Astrocyte (in vitro differentiated cells and primary cell): ENCODE results near the gene MRTFA. TPM values are rescaled to one million over a fixed set of nuclear protein-coding genes. Genes with fewer than 3 reads are reported as not detected.

Experiments used
- DNase-seq: peaks from one replicate; pipeline ENCODE4 v3.0.0-alpha.2; 2010; ENCODE audit warnings: low read depth
- FAIRE-seq: peaks from 2 replicates; lab custom pipeline; 2011; peaks lifted over from hg19 to GRCh38; lab: Jason Lieb, UNC
- H2AFZ ChIP-seq: 2 replicates; pipeline ENCODE4 v1.6.0; 2012; ENCODE audit warnings: low read depth, low read length, inconsistent platforms
- H3K27ac ChIP-seq: 2 replicates; pipeline ENCODE4 v1.5.1; 2011; ENCODE audit warnings: low read depth, low read length, inconsistent platforms
- H3K27me3 ChIP-seq: 2 replicates; pipeline ENCODE4 v1.6.0; 2011; ENCODE audit warnings: low read length, inconsistent platforms; ENCODE audit not compliant: insufficient read depth
- H3K36me3 ChIP-seq: 2 replicates; pipeline ENCODE4 v1.5.1; 2011; ENCODE audit warnings: low read length, inconsistent platforms; ENCODE audit not compliant: insufficient read depth
- H3K4me1 ChIP-seq: 2 replicates; pipeline ENCODE4 v1.5.1; 2011; ENCODE audit warnings: low read length, inconsistent platforms; ENCODE audit not compliant: insufficient read depth
- H3K4me2 ChIP-seq: 2 replicates; pipeline ENCODE4 v1.6.0; 2012; ENCODE audit warnings: low read length, inconsistent platforms
- H3K4me3 ChIP-seq: 2 replicates; pipeline ENCODE4 v1.5.1; 2011; ENCODE audit warnings: low read depth, mild to moderate bottlenecking, low read length, inconsistent platforms; ENCODE audit not compliant: insufficient read depth
- H3K79me2 ChIP-seq: 2 replicates; pipeline ENCODE4 v1.6.0; 2012; ENCODE audit warnings: mild to moderate bottlenecking, low read length, inconsistent platforms; ENCODE audit not compliant: insufficient read depth
- H3K9ac ChIP-seq: 2 replicates; pipeline ENCODE4 v1.6.0; 2012; ENCODE audit warnings: mild to moderate bottlenecking, low read length, inconsistent platforms
- H3K9me3 ChIP-seq: 2 replicates; pipeline ENCODE4 v1.5.1; 2012; ENCODE audit warnings: low read depth, mild to moderate bottlenecking, low read length, inconsistent platforms; ENCODE audit not compliant: insufficient read depth
- H4K20me1 ChIP-seq: 2 replicates; pipeline ENCODE4 v1.6.0; 2012; ENCODE audit warnings: low read length, inconsistent platforms; ENCODE audit not compliant: insufficient read depth
- H3K27ac Mint-ChIP-seq: one replicate; pipeline ENCODE4 v1.8.0; 2021; ENCODE audit warnings: mild to moderate bottlenecking, mixed read lengths; ENCODE audit not compliant: unreplicated experiment
- H3K27me3 Mint-ChIP-seq: one replicate; pipeline ENCODE4 v1.8.0; 2021; ENCODE audit warnings: low read depth, mixed read lengths; ENCODE audit not compliant: unreplicated experiment
- H3K36me3 Mint-ChIP-seq: one replicate; pipeline ENCODE4 v1.8.0; 2021; ENCODE audit warnings: low read depth, mixed read lengths; ENCODE audit not compliant: unreplicated experiment
- H3K4me1 Mint-ChIP-seq: one replicate; pipeline ENCODE4 v1.8.0; 2021; ENCODE audit warnings: low read depth, mixed read lengths; ENCODE audit not compliant: unreplicated experiment
- H3K4me3 Mint-ChIP-seq: one replicate; pipeline ENCODE4 v1.8.0; 2021; ENCODE audit warnings: mild to moderate bottlenecking, moderate library complexity, mixed read lengths; ENCODE audit not compliant: unreplicated experiment
- H3K9me3 Mint-ChIP-seq: one replicate; pipeline ENCODE4 v1.8.0; 2021; ENCODE audit warnings: mild to moderate bottlenecking, mixed read lengths; ENCODE audit not compliant: unreplicated experiment
- EZH2 ChIP-seq: IDR thresholded peaks from 2 replicates; pipeline ENCODE4 v1.6.1; 2012; ENCODE audit warnings: mild to moderate bottlenecking, low read length, inconsistent platforms; ENCODE audit not compliant: insufficient read depth
- total RNA-seq: library from RNA; stranded (reverse); gene quantifications from 2 replicates; pipeline ENCODE4 v1.2.1, GENCODE V29; 2021
- TF ChIP-seq, protein P1 (sequence below): IDR thresholded peaks from 2 replicates; pipeline ENCODE4 v1.5.1; 2011; ENCODE audit warnings: low read depth, mild to moderate bottlenecking, inconsistent platforms, low read length, moderate library complexity; ENCODE audit not compliant: insufficient read depth

MRTFA gene
- total RNA-seq, 1 donor from 2014 or later: 74.3 TPM

DNA sequence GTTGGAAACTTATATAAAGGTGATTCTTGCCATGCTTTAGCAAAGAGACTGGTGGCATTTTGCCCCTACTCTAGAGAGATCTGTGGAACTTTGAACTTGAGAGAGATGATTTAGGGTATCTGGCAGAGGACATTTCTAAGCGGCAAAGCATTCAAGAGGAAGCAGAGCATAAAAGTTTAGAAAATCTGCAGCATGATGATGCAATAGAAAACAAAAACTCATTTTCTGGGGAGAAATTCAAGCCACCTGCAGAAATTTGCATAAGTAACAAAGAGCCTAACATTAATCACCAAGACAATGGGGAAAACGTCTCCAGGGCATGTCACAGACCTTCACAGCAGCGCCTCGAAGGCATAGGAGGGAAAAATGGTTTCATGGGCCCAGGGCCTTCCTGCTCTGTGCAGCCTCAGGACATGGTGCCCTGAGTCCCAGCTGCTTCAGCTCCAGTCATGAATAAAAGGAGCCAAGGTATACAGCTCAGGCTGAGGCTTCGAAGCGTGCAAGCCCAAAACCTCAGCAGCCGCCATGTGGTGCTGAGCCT, 83.4 kb downstream of the MRTFA start:
- no peak for FAIRE-seq
- Mint-ChIP-seq H3K27me3 (no peaks in the 10 kb centered on the region), H3K4me3 (no peak overlapping the region), H3K36me3 (peaks cover 19% of the 10 kb centered on the region), H3K27ac (no peak overlapping the region), H3K4me1 (peaks cover 11% of the 10 kb centered on the region), H3K9me3 (peaks cover 4% of the 10 kb centered on the region)
- Histone ChIP-seq H3K79me2 (peaks cover 75% of the 10 kb centered on the region), H3K4me2 (no peak overlapping the region), H3K4me1 (no peaks in the 10 kb centered on the region), H3K9ac (no peak overlapping the region), H3K27ac (no peak overlapping the region), H3K27me3 (no peaks in the 10 kb centered on the region), H4K20me1 (peaks cover 53% of the 10 kb centered on the region), H3K36me3 (peaks cover 5% of the 10 kb centered on the region), H3K4me3 (no peak overlapping the region), H3K9me3 (no peaks in the 10 kb centered on the region), H2AFZ (no peak overlapping the region)
- no peak for TF ChIP-seq EZH2
- TF ChIP-seq, protein P1, sequence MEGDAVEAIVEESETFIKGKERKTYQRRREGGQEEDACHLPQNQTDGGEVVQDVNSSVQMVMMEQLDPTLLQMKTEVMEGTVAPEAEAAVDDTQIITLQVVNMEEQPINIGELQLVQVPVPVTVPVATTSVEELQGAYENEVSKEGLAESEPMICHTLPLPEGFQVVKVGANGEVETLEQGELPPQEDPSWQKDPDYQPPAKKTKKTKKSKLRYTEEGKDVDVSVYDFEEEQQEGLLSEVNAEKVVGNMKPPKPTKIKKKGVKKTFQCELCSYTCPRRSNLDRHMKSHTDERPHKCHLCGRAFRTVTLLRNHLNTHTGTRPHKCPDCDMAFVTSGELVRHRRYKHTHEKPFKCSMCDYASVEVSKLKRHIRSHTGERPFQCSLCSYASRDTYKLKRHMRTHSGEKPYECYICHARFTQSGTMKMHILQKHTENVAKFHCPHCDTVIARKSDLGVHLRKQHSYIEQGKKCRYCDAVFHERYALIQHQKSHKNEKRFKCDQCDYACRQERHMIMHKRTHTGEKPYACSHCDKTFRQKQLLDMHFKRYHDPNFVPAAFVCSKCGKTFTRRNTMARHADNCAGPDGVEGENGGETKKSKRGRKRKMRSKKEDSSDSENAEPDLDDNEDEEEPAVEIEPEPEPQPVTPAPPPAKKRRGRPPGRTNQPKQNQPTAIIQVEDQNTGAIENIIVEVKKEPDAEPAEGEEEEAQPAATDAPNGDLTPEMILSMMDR: no peak
- no peak for DNase-seq

DNA sequence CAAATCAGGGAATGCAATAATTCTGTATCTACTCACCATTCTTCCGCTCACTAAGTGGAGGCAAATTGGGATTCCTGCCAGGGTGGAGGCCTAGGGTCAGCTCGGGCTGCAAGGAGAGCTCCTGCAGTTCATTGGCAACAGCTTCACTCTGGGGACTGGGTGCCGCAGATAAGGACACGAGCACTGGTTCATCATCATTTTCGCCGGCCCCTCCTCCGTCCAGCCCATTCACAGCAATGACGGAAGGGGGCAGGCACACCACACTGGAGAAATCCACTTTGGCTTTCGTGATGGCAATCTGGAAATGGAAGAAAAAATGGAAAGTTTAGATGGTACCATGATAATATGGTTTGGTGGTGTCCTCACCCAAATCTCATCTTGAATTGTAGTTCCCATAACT, 84.4 kb downstream of the MRTFA start:
- Mint-ChIP-seq H3K27me3 (no peaks in the 10 kb centered on the region), H3K36me3 (peaks cover 27% of the 10 kb centered on the region)
- FAIRE-seq: no peak

DNA sequence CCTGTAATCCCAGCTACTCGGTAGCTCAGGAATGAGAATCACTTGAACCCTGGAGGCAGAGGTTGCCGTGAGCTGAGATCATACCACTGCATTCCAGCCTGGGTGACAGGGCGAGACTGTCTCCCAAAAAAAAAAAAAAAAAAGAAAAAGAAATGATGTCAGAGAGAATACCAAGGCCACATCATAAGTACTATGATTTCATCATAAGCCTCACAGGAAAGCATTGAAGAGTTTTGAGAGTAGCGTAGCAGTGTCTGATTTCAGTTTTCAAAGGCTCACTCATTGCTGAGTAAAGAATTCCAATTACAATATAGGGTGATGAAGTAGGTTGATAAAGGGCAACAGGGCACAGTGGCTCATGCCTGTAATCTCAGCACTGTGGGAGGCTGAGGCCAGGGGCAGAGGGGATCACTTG, 88.8 kb downstream of the MRTFA start:
- DNase-seq (no peak), FAIRE-seq (no peak)
- no peak overlapping the region for H3K9ac ChIP-seq
- no peak for TF ChIP-seq EZH2
- TF ChIP-seq, protein P1: no peak
- H3K4me1 ChIP-seq: no peaks in the 10 kb centered on the region
- H4K20me1 ChIP-seq: peaks cover 43% of the 10 kb centered on the region
- peaks cover 26% of the 10 kb centered on the region for H3K36me3 Mint-ChIP-seq
- H3K4me1 Mint-ChIP-seq: peaks cover 7% of the 10 kb centered on the region
- no peaks in the 10 kb centered on the region for H3K9me3 ChIP-seq
- H3K9me3 Mint-ChIP-seq: peaks cover 4% of the 10 kb centered on the region
- peaks cover 70% of the 10 kb centered on the region for H3K79me2 ChIP-seq
- H3K27me3 ChIP-seq: no peaks in the 10 kb centered on the region
- H3K27me3 Mint-ChIP-seq: no peaks in the 10 kb centered on the region
- no peak overlapping the region for H2AFZ ChIP-seq
- H3K4me2 ChIP-seq: no peak overlapping the region
- H3K27ac Mint-ChIP-seq: peak overlapping the region; percentile 60
- H3K36me3 ChIP-seq: peaks cover 5% of the 10 kb centered on the region
- H3K27ac ChIP-seq: no peak overlapping the region
- H3K4me3 ChIP-seq: no peak overlapping the region
- H3K4me3 Mint-ChIP-seq: no peak overlapping the region

More for the DNA sequence above, 84.4 kb downstream of the MRTFA start:
- Histone ChIP-seq H3K4me1 (no peaks in the 10 kb centered on the region), H3K4me2 (no peak overlapping the region), H4K20me1 (peaks cover 50% of the 10 kb centered on the region), H2AFZ (no peak overlapping the region), H3K4me3 (no peak overlapping the region), H3K27ac (no peak overlapping the region), H3K9ac (no peak overlapping the region), H3K27me3 (no peaks in the 10 kb centered on the region), H3K36me3 (peaks cover 5% of the 10 kb centered on the region), H3K79me2 (peaks cover 74% of the 10 kb centered on the region), H3K9me3 (no peaks in the 10 kb centered on the region)
- no peak overlapping the region for H3K4me3 Mint-ChIP-seq
- DNase-seq: no peak
- peaks cover 15% of the 10 kb centered on the region for H3K4me1 Mint-ChIP-seq
- TF ChIP-seq, protein P1: no peak
- no peak for TF ChIP-seq EZH2
- no peak overlapping the region for H3K27ac Mint-ChIP-seq
- peaks cover 4% of the 10 kb centered on the region for H3K9me3 Mint-ChIP-seq
